PC-3 (cell line): ENCODE measurements around the gene KIF6.

ENCODE experiments used
- CTCF ChIP-seq: fragments of 300-600 bp; sonication (generic); conservative IDR thresholded peaks from 2 replicates; pipeline ENCODE4 v1.5.1; 2017; ENCODE audit warnings: antibody characterized with exemption, low read depth, mild to moderate bottlenecking, low read length
- EZH2 ChIP-seq: fragments of 300-600 bp; sonication (generic); IDR thresholded peaks from one replicate; pipeline ENCODE4 v1.6.1; 2017; ENCODE audit warnings: antibody characterized with exemption, mild to moderate bottlenecking, low read length; ENCODE audit not compliant: unreplicated experiment
- EZH2phosphoT487 ChIP-seq: fragments of 300-600 bp; sonication (generic); IDR thresholded peaks from 2 replicates; pipeline ENCODE4 v1.6.1; 2018; ENCODE audit warnings: mild to moderate bottlenecking, antibody characterized with exemption, low read length, borderline replicate concordance

- TF ChIP-seq CTCF = no peak
- TF ChIP-seq EZH2 = no peak
- TF ChIP-seq EZH2phosphoT487 = no peak
Measured at GRCh38 chr6:39370390-39370789, 354.8 kb downstream of the KIF6 start.
